Naive thymus-derived CD8-positive, alpha-beta T cell (primary cell): Measurements from ENCODE around the gene ADAMTS6. TPM values are rescaled to one million over a fixed set of nuclear protein-coding genes. Genes with fewer than 3 reads are reported as not detected.
A peak's percentile ranks its signal among the peaks of the same experiment; 100 is the strongest.

Experiments used
- ATAC-seq, 2 donors: fragments of 150-1000 bp; cut with Tn5 transposase in 1 of 2; sonication (Bioruptor Pico), chemical (Tn5 transposase) in 1 of 2; 1 replicate in 1 of 2; 2 replicates in 1 of 2; pipeline ENCODE4 v1.10.0; 2021; ENCODE audit warnings: mild to moderate bottlenecking in 2 of 2, moderate library complexity in 2 of 2
- POLR2A ChIA-PET: fragments of 350-600 bp; sonication (Branson Sonifier 250); formaldehyde crosslinking; loops from one replicate; lab custom pipeline; 2021; ENCODE audit warnings: antibody characterized with exemption; lab: Charles Lee
- DNase-seq, 10 donors: peaks; one replicate each; pipeline versions ENCODE4 v3.0.0 to v3.0.0-alpha.2; 2020 to 2022
- H3K27ac Mint-ChIP-seq, 10 donors: one replicate each; pipeline ENCODE4 v1.8.0; 2020 to 2022; ENCODE audit warnings: mild to moderate bottlenecking in 10 of 10, mixed read lengths in 10 of 10, moderate library complexity in 4 of 10, inconsistent platforms in 1 of 10
- H3K27me3 Mint-ChIP-seq, 5 donors: one replicate each; pipeline ENCODE4 v1.8.0; 2021 to 2022; ENCODE audit warnings: mixed read lengths in 5 of 5
- H3K36me3 Mint-ChIP-seq, 3 donors: one replicate each; pipeline ENCODE4 v1.8.0; 2020 to 2022; ENCODE audit warnings: mixed read lengths in 3 of 3, mild to moderate bottlenecking in 2 of 3, inconsistent platforms in 1 of 3
- H3K4me1 Mint-ChIP-seq, 4 donors: one replicate each; pipeline ENCODE4 v1.8.0; 2021 to 2022; ENCODE audit warnings: mixed read lengths in 4 of 4
- H3K4me3 Mint-ChIP-seq, 10 donors: one replicate each; pipeline ENCODE4 v1.8.0; 2020 to 2022; ENCODE audit warnings: mild to moderate bottlenecking in 10 of 10, mixed read lengths in 10 of 10, moderate library complexity in 6 of 10, inconsistent platforms in 1 of 10
- H3K9me3 Mint-ChIP-seq, 9 donors: one replicate each; pipeline ENCODE4 v1.8.0; 2020 to 2022; ENCODE audit warnings: mixed read lengths in 9 of 9, mild to moderate bottlenecking in 3 of 9, inconsistent platforms in 1 of 9, moderate library complexity in 1 of 9
- polyA plus RNA-seq, 3 donors: library from polyadenylated mRNA; unstranded; fragments of 300-500 nt; fragmentation: Illumina TruSeq; gene quantifications; one replicate each; pipeline ENCODE4 v1.2.3, GENCODE V29; 2021
- total RNA-seq, 8 experiments: library from RNA in 2 of 8; stranded (reverse) in 2 of 8; gene quantifications; one replicate each; pipeline ENCODE4 v1.2.3 and lab custom pipeline; 2021 to 2026

The ADAMTS6 gene
- total and polyA plus RNA-seq, 5 experiments from 2014 or later: 0.25 to 9.6 (median 0.66) TPM

GRCh38 chr5:65172486-65173129, 309.1 kb downstream of the ADAMTS6 start:
- Mint-ChIP-seq H3K36me3 (peaks cover 0 to 24% (median 0%) of the 10 kb centered on the region in 3 donors), H3K27ac (peak overlapping the region in 2 of 10 donors; percentile 10 to 41), H3K4me3 (no peak overlapping the region), H3K4me1 (peaks cover 0 to 8% (median 5%) of the 10 kb centered on the region in 4 donors), H3K9me3 (no peaks in the 10 kb centered on the region), H3K27me3 (no peaks in the 10 kb centered on the region)
- no peak for DNase-seq
- POLR2A ChIA-PET: no interaction called here
- no peak for ATAC-seq

- ATAC-seq: no peak
- H3K9me3 Mint-ChIP-seq: no peaks in the 10 kb centered on the region
- H3K4me3 Mint-ChIP-seq: no peak overlapping the region
- no peaks in the 10 kb centered on the region for H3K27me3 Mint-ChIP-seq
- peaks cover 0 to 24% (median 0%) of the 10 kb centered on the region in 3 donors for H3K36me3 Mint-ChIP-seq
- peak overlapping the region in 1 of 10 donors; percentile 29 for H3K27ac Mint-ChIP-seq
- peaks cover 0 to 8% (median 5%) of the 10 kb centered on the region in 4 donors for H3K4me1 Mint-ChIP-seq
- no peak for DNase-seq
- POLR2A ChIA-PET: no interaction called here
Observed at GRCh38 chr5:65171645-65172044, 310.1 kb downstream of the ADAMTS6 start.

GRCh38 chr5:65163698-65164097, 318.0 kb downstream of the ADAMTS6 start:
- H3K4me1 Mint-ChIP-seq: no peaks in the 10 kb centered on the region
- ATAC-seq: no peak
- no peak overlapping the region for H3K27ac Mint-ChIP-seq

GRCh38 chr5:65161655-65162054, 320.1 kb downstream of the ADAMTS6 start:
- ATAC-seq (no peak), DNase-seq (no peak)
- POLR2A ChIA-PET: no interaction called here
- peaks cover 0 to 6% (median 5%) of the 10 kb centered on the region in 3 donors for H3K36me3 Mint-ChIP-seq
- H3K27ac Mint-ChIP-seq: no peak overlapping the region
- peaks cover 0 to 7% (median 0%) of the 10 kb centered on the region in 9 donors for H3K9me3 Mint-ChIP-seq
- no peak overlapping the region for H3K4me3 Mint-ChIP-seq
- no peaks in the 10 kb centered on the region for H3K4me1 Mint-ChIP-seq
- peaks cover 0 to 4% (median 0%) of the 10 kb centered on the region in 5 donors for H3K27me3 Mint-ChIP-seq

More at GRCh38 chr5:65163698-65164097, 318.0 kb downstream of the ADAMTS6 start:
- POLR2A ChIA-PET: no interaction called here
- no peak for DNase-seq
- Mint-ChIP-seq H3K4me3 (no peak overlapping the region), H3K36me3 (peaks cover 0 to 6% (median 5%) of the 10 kb centered on the region in 3 donors), H3K27me3 (peaks cover 0 to 4% (median 0%) of the 10 kb centered on the region in 5 donors), H3K9me3 (peaks cover 0 to 7% (median 0%) of the 10 kb centered on the region in 9 donors)

GRCh38 chr5:65157906-65158603, 323.7 kb downstream of the ADAMTS6 start:
- H3K4me1 Mint-ChIP-seq: no peaks in the 10 kb centered on the region
- no peak overlapping the region for H3K4me3 Mint-ChIP-seq
- H3K9me3 Mint-ChIP-seq: peaks cover 0 to 5% (median 0%) of the 10 kb centered on the region in 9 donors
- H3K27me3 Mint-ChIP-seq: peaks cover 0 to 4% (median 0%) of the 10 kb centered on the region in 5 donors
- H3K36me3 Mint-ChIP-seq: peaks cover 0 to 5% (median 3%) of the 10 kb centered on the region in 3 donors
- H3K27ac Mint-ChIP-seq: no peak overlapping the region
- ATAC-seq (no peak), DNase-seq (no peak)
- POLR2A ChIA-PET: no interaction called here

- Mint-ChIP-seq H3K9me3 (no peaks in the 10 kb centered on the region), H3K27me3 (peaks cover 0 to 4% (median 0%) of the 10 kb centered on the region in 5 donors), H3K4me3 (no peak overlapping the region), H3K27ac (no peak overlapping the region), H3K36me3 (peaks cover 0 to 3% (median 0%) of the 10 kb centered on the region in 3 donors), H3K4me1 (no peaks in the 10 kb centered on the region)
- ATAC-seq (no peak), DNase-seq (no peak)
- POLR2A ChIA-PET: no interaction called here
Observed at GRCh38 chr5:65156933-65157332, 324.8 kb downstream of the ADAMTS6 start.

- Mint-ChIP-seq H3K9me3 (peaks cover 0 to 1% (median 0%) of the 10 kb centered on the region in 9 donors), H3K27me3 (no peaks in the 10 kb centered on the region), H3K27ac (no peak overlapping the region), H3K4me1 (no peaks in the 10 kb centered on the region), H3K4me3 (no peak overlapping the region), H3K36me3 (peaks cover 0 to 8% (median 0%) of the 10 kb centered on the region in 3 donors)
- ATAC-seq (no peak), DNase-seq (no peak)
- POLR2A ChIA-PET: no interaction called here
Observed at GRCh38 chr5:65152131-65152530, 329.6 kb downstream of the ADAMTS6 start.

GRCh38 chr5:65151614-65152013, 330.1 kb downstream of the ADAMTS6 start:
- H3K4me3 Mint-ChIP-seq: no peak overlapping the region
- no peak overlapping the region for H3K27ac Mint-ChIP-seq
- ATAC-seq (no peak), DNase-seq (no peak)
- H3K36me3 Mint-ChIP-seq: peaks cover 0 to 8% (median 0%) of the 10 kb centered on the region in 3 donors
- POLR2A ChIA-PET: no interaction called here
- H3K27me3 Mint-ChIP-seq: no peaks in the 10 kb centered on the region
- no peaks in the 10 kb centered on the region for H3K4me1 Mint-ChIP-seq
- peaks cover 0 to 1% (median 0%) of the 10 kb centered on the region in 9 donors for H3K9me3 Mint-ChIP-seq

GRCh38 chr5:65150599-65151304, 331.0 kb downstream of the ADAMTS6 start:
- DNase-seq (no peak), ATAC-seq (no peak)
- Mint-ChIP-seq H3K9me3 (peaks cover 0 to 1% (median 0%) of the 10 kb centered on the region in 9 donors), H3K36me3 (peaks cover 0 to 8% (median 0%) of the 10 kb centered on the region in 3 donors), H3K27ac (no peak overlapping the region), H3K27me3 (no peaks in the 10 kb centered on the region), H3K4me3 (no peak overlapping the region), H3K4me1 (no peaks in the 10 kb centered on the region)
- POLR2A ChIA-PET: no interaction called here

- DNase-seq (no peak), ATAC-seq (no peak)
- POLR2A ChIA-PET: no interaction called here
- peaks cover 0 to under 1% (median 0%) of the 10 kb centered on the region in 5 donors for H3K27me3 Mint-ChIP-seq
- H3K4me1 Mint-ChIP-seq: no peaks in the 10 kb centered on the region
- H3K27ac Mint-ChIP-seq: no peak overlapping the region
- peaks cover 0 to 1% (median 0%) of the 10 kb centered on the region in 9 donors for H3K9me3 Mint-ChIP-seq
- no peak overlapping the region for H3K4me3 Mint-ChIP-seq
- peaks cover 0 to 8% (median 0%) of the 10 kb centered on the region in 3 donors for H3K36me3 Mint-ChIP-seq
Observed at GRCh38 chr5:65149827-65150226, 331.9 kb downstream of the ADAMTS6 start.

- H3K27ac Mint-ChIP-seq: peak overlapping the region in 1 of 10 donors; percentile 15
Observed at GRCh38 chr5:65144136-65144871, 337.4 kb downstream of the ADAMTS6 start.

GRCh38 chr5:65142511-65143011, 339.2 kb downstream of the ADAMTS6 start:
- ATAC-seq (no peak), DNase-seq (no peak)
- H3K27ac Mint-ChIP-seq: no peak overlapping the region
- POLR2A ChIA-PET: no interaction called here
- peaks cover 0 to 3% (median 0%) of the 10 kb centered on the region in 5 donors for H3K27me3 Mint-ChIP-seq
- peaks cover 0 to 10% (median 0%) of the 10 kb centered on the region in 9 donors for H3K9me3 Mint-ChIP-seq
- H3K4me3 Mint-ChIP-seq: no peak overlapping the region
- no peaks in the 10 kb centered on the region for H3K36me3 Mint-ChIP-seq
- H3K4me1 Mint-ChIP-seq: no peaks in the 10 kb centered on the region

More at GRCh38 chr5:65144136-65144871, 337.4 kb downstream of the ADAMTS6 start:
- no peak for ATAC-seq
- peaks cover 0 to 3% (median 0%) of the 10 kb centered on the region in 5 donors for H3K27me3 Mint-ChIP-seq
- H3K4me1 Mint-ChIP-seq: no peaks in the 10 kb centered on the region
- peaks cover 0 to 5% (median 0%) of the 10 kb centered on the region in 3 donors for H3K36me3 Mint-ChIP-seq
- POLR2A ChIA-PET: no interaction called here
- peaks cover 0 to 10% (median 0%) of the 10 kb centered on the region in 9 donors for H3K9me3 Mint-ChIP-seq
- H3K4me3 Mint-ChIP-seq: no peak overlapping the region
- no peak for DNase-seq
